Uterus (tissue), 4 donors: ENCODE data around the gene PTH2R. TPM values are rescaled to one million over a fixed set of nuclear protein-coding genes. Genes with fewer than 3 reads are reported as not detected.
"Not testable (repeated sequence)": the region's sequence is repeated elsewhere in the genome, so short reads cannot be mapped to it uniquely, and the experiment has no call there.

ENCODE experiments used
- DNase-seq, 2 donors: peaks; one replicate each; pipeline ENCODE4 v3.0.0-alpha.2; 2019 to 2020
- H3K27ac ChIP-seq, 2 donors: fragments of 200-600 bp; sonication (generic); 1 replicate in 1 of 2; 2 replicates in 1 of 2; pipeline ENCODE4 v1.5.1; 2016 to 2018
- H3K27me3 ChIP-seq, 2 donors: fragments of 200-600 bp; sonication (generic); one replicate each; pipeline ENCODE4 v1.5.1; 2018 to 2019; ENCODE audit warnings: control low read depth in 1 of 2
- H3K36me3 ChIP-seq, 2 donors: fragments of 200-600 bp; sonication (generic); one replicate each; pipeline ENCODE4 v1.5.1; 2019; ENCODE audit warnings: control low read depth in 1 of 2
- H3K4me1 ChIP-seq, 2 donors: fragments of 200-600 bp; sonication (generic); one replicate each; pipeline ENCODE4 v1.5.1; 2018 to 2019; ENCODE audit warnings: control low read depth in 1 of 2
- H3K4me3 ChIP-seq, 2 donors: fragments of 200-600 bp; sonication (generic); 1 replicate in 1 of 2; 2 replicates in 1 of 2; pipeline ENCODE4 v1.5.1; 2018 to 2019; ENCODE audit warnings: mild to moderate bottlenecking in 1 of 2
- H3K9me3 ChIP-seq, 2 donors: fragments of 200-600 bp; sonication (generic); one replicate each; pipeline ENCODE4 v1.5.1; 2019; ENCODE audit warnings: control low read depth in 1 of 2
- CTCF ChIP-seq, 4 experiments: fragments of 200-600 bp in 2 of 4; fragments of 450-650 bp in 2 of 4; sonication (generic) in 2 of 4; IDR thresholded peaks; one replicate each; pipeline ENCODE4 v1.5.1; 2016 to 2019; ENCODE audit warnings: antibody characterized with exemption in 4 of 4, mild to moderate bottlenecking in 2 of 4, moderate library complexity in 1 of 4
- POLR2A ChIP-seq, 2 donors: fragments of 450-650 bp; IDR thresholded peaks; one replicate each; pipeline ENCODE4 v1.6.1; 2016; ENCODE audit warnings: antibody characterized with exemption in 2 of 2, mild to moderate bottlenecking in 1 of 2, moderate library complexity in 1 of 2
- intact Hi-C: fragments of 100-400 bp; cut with DNase I; formaldehyde crosslinking; loops from one replicate; pipeline ENCODE4 v1.15.1; 2023; ENCODE audit warnings: low total_unique reads
- total RNA-seq, 4 donors: library from RNA; depleted of rRNA in 3 of 4; stranded (reverse); fragments of >200 nt in 3 of 4; gene quantifications; one replicate each; pipeline versions ENCODE4 v1.1.0 to v1.2.4, GENCODE V29; 2014 to 2023
- donor health status: DM: yes; HTN: yes; CAD: no.

The PTH2R gene
- total RNA-seq, 4 donors from 2014 or later: 0.70 to 1.7 TPM; not detected in 2

DNA sequence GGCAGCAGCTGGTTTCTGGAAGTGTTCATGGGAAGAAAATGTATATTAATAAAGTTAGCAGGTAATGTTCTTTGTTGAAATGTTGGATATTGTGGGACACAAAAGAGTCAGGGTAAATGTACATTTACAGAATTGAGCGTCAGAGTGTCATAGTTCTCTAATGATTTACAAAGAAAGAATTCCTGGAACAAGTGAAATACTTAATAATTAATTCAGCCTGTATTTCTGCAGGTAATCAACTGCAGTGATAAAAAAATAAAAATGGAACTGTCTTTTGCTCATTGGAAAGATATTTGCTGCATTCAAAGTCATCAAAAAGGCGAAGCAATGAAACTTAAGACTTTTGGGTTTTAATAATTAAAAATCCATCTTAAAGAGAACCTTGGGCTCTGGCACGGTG lies 27.4 kb upstream of the PTH2R start:
- no peaks in the 10 kb centered on the region for H3K9me3 ChIP-seq
- no peak for TF ChIP-seq CTCF (IDR thresholded peaks at IDR 0.05)
- no peak for TF ChIP-seq POLR2A (IDR thresholded peaks at IDR 0.05)
- H3K4me3 ChIP-seq: no peak overlapping the region
- no peak for DNase-seq
- H3K27me3 ChIP-seq: no peaks in the 10 kb centered on the region
- no peak overlapping the region for H3K27ac ChIP-seq
- H3K4me1 ChIP-seq: no peaks in the 10 kb centered on the region
- no peaks in the 10 kb centered on the region for H3K36me3 ChIP-seq
- intact Hi-C loops: no loop called here

GRCh38 chr2:208384637-208385036 lies 22.0 kb upstream of the PTH2R start:
- TF ChIP-seq POLR2A (IDR thresholded peaks at IDR 0.05): no peak
- TF ChIP-seq CTCF (IDR thresholded peaks at IDR 0.05): no peak
- DNase-seq: no peak

DNA sequence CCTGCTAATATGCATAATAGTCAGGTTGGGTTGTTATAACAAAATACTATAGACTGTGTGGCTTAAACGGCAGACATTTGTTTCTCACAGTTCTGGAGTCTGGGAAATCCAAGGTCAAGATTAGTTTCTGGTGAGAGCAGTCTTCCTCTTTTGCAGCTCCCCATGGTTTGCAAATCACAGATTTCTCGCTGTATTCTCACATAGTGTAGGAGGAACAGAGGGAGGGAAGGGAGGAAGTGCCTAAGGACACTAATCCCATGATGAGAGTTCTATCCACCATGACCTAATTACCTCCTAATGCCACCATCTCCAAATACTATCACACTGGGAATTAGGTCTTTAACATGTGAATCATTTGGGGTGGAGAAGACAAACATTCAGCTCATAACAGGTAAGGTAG lies 20.1 kb upstream of the PTH2R start:
- H3K36me3 ChIP-seq: no peaks in the 10 kb centered on the region
- H3K9me3 ChIP-seq: no peaks in the 10 kb centered on the region
- TF ChIP-seq CTCF (IDR thresholded peaks at IDR 0.05): no peak
- TF ChIP-seq POLR2A (IDR thresholded peaks at IDR 0.05): no peak
- DNase-seq: no peak
- H3K27ac ChIP-seq: no peak overlapping the region
- intact Hi-C loops: no loop called here
- no peaks in the 10 kb centered on the region for H3K27me3 ChIP-seq
- no peaks in the 10 kb centered on the region for H3K4me1 ChIP-seq
- no peak overlapping the region for H3K4me3 ChIP-seq

More at GRCh38 chr2:208384637-208385036, 22.0 kb upstream of the PTH2R start:
- no peak overlapping the region for H3K4me3 ChIP-seq
- H3K27ac ChIP-seq: no peak overlapping the region
- no peaks in the 10 kb centered on the region for H3K9me3 ChIP-seq
- H3K36me3 ChIP-seq: no peaks in the 10 kb centered on the region
- H3K27me3 ChIP-seq: no peaks in the 10 kb centered on the region
- intact Hi-C loops: no loop called here
- H3K4me1 ChIP-seq: no peaks in the 10 kb centered on the region

DNA sequence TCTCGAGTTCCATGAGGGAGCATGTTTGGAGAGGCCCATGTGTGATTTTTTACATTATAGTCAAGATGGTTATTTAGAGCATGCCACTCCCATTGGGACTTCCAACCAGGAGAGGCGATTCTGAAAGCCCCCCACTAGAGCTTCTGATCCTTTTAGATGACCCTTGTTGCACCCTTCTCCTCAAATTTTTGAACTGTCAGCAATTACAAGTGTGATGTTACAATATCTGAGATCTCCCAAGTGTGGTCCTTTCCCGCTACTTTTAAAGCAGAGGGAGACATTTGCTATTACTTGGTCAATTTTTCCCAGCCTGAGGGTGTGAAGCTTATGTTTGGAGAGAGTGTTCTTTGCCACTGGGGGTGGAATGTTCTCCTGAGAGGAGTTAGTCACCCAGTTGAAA lies 16.7 kb upstream of the PTH2R start:
- Histone ChIP-seq H3K4me3 (no peak overlapping the region), H3K9me3 (no peaks in the 10 kb centered on the region), H3K27me3 (no peaks in the 10 kb centered on the region), H3K36me3 (no peaks in the 10 kb centered on the region), H3K4me1 (no peaks in the 10 kb centered on the region), H3K27ac (no peak overlapping the region)
- DNase-seq: no peak
- no peak for TF ChIP-seq POLR2A (IDR thresholded peaks at IDR 0.05)
- TF ChIP-seq CTCF (IDR thresholded peaks at IDR 0.05): no peak
- intact Hi-C loops: no loop called here

DNA sequence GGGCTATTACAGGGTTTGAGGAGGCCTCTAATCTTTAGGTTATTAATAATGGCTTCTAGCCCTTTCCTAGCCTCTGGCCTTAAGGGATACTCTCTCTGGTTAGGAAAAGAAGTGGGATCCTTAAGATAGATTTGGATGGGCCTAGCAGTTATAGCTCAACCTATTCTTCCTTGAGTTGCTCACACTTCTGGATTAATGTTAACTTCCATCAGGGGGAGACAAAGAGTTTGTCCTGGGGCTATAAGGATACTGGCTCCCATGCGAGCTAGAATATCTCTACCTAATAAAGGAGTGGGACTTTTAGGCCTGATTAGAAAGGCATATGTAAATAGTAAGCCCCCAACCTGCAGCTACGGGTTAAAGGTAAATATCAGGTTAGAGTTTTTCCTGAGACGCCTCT lies 14.3 kb upstream of the PTH2R start:
- Histone ChIP-seq H3K27me3 (no peaks in the 10 kb centered on the region), H3K36me3 (no peaks in the 10 kb centered on the region), H3K4me1 (no peaks in the 10 kb centered on the region), H3K27ac (no peak overlapping the region), H3K4me3 (no peak overlapping the region), H3K9me3 (no peaks in the 10 kb centered on the region)
- TF ChIP-seq CTCF (IDR thresholded peaks at IDR 0.05): no peak
- DNase-seq: no peak
- intact Hi-C loops: no loop called here

DNA sequence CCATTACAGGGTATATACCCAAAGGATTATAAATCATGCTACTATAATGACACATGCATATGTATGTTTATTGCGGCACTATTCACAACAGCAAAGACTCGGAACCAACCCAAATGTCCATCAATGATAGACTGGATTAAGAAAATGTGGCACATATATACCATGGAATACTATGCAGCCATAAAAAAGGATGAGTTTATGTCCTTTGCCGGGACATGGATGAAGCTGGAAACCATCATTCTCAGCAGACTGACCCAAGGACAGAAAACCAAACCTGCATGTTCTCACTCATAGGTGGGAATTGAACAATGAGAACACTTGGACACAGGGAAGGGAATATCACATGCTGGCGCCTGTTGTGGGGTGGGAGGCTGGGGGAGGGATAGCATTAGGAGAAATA lies 9.8 kb upstream of the PTH2R start:
- DNase-seq, H3K4me1 ChIP-seq, H3K9me3 ChIP-seq, H3K4me3 ChIP-seq, H3K36me3 ChIP-seq, H3K27ac ChIP-seq, intact Hi-C loops, H3K27me3 ChIP-seq: not testable (repeated sequence)
